NCI-H524 (cell line): ENCODE measurements around the gene PIGL.
"Not testable (repeated sequence)": the region's sequence is repeated elsewhere in the genome, so short reads cannot be mapped to it uniquely, and the experiment has no call there.

Experiments
- DNase-seq, 2 experiments: peaks; one replicate each; lab custom pipeline; 2025; lab: John Stamatoyannopoulos, UW

The PIGL gene

DNA sequence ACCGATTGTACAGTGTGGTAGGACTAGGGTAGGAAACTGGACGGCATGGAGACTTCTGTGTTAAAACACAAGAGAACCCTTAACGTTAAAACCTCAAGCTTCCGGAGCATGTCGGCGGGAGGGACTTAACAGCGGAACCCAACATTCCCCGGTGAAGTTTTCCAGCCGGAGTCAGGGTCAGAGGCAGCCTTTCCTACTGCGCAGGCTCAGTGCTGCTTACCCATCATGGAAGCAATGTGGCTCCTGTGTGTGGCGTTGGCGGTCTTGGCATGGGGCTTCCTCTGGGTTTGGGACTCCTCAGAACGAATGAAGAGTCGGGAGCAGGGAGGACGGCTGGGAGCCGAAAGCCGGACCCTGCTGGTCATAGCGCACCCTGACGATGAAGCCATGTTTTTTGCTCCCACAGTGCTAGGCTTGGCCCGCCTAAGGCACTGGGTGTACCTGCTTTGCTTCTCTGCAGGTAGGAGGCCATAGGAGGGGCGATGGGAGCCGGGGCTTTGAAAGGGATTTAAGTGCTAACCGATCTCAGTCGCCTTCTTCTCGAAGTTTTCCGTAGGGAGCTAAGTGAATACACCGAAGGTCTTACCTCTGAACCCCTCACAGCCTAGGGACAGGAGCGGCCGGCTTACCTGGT is at the start of gene PIGL:
TSS of gene PIGL (plus strand) at position 209 of the 634 bp plus-strand sequence. CDS start at position 226, 17 bp downstream.
- peak; percentile 91 to 96 for DNase-seq

DNA sequence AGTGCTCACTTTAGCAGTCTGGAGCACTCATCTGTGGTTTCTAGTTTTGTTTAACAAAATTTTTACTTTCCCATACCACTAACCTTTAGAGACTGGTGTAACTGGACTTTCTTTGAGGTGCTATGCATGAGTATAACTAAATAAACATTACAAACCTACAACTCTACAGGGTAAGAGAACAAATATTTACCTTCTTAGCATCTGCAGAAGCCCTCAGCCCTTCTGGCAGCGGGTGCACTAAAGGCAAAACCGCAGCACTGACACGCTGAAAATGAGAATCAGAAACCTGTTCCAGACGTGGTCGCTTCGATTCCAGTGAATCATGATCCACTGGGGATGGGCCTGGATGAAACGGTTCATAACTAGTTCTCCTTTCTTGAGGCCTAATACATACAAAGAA is 45.4 kb upstream of the PIGL start:
- DNase-seq = no peak

GRCh38 chr17:16178836-16179235 is 38.2 kb upstream of the PIGL start:
- no peak for DNase-seq

GRCh38 chr17:16181581-16181980 is 35.4 kb upstream of the PIGL start:
- DNase-seq = no peak

- no peak for DNase-seq
Observed at GRCh38 chr17:16187642-16188041, 29.4 kb upstream of the PIGL start.

- no peak for DNase-seq
Observed at GRCh38 chr17:16189791-16190348, 27.1 kb upstream of the PIGL start.

GRCh38 chr17:16190703-16191360 is 26.2 kb upstream of the PIGL start:
- no peak for DNase-seq

GRCh38 chr17:16191604-16192003 is 25.4 kb upstream of the PIGL start:
- no peak for DNase-seq

- DNase-seq = not testable (repeated sequence)
Observed at GRCh38 chr17:16194307-16194835, 22.6 kb upstream of the PIGL start.

DNA sequence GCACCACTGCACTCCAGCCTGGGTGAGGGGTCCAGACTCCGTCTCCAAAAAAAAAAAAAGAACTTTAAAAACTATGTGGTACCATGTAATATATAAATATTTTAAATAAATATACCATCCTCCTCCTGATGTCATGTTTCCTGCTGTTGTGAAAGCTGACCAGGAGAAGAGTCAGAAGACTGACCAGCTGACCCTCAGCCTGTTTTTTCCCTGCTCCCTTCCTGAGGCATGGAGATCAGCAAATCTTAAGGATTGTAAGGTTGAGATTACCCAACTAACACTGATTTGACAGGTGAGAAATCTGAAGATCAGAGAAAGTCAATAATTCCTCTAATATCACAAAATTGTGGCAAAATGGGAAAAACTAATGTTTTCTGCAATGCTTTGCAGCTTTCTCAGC is 19.7 kb upstream of the PIGL start:
- no peak for DNase-seq

DNA sequence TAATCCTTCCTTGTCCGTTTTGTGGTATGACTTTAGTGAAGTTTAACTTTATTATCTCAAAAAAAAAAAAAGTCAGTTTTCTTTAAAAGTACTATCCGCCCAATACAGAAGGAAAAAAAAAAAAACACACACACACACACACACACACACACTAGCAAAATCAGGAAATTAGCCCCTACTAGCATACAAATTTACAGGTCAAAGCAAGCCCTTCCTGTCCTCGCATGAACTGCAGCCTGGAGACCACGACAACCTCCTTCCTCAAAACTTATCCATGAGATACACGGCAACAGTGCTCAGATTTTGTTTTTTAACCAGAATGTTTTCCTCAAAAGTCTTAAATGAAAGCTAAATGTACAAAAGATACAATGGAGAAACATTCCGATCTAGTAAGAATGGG is 17.9 kb upstream of the PIGL start:
- no peak for DNase-seq

- DNase-seq = not testable (repeated sequence)
Observed at GRCh38 chr17:16201693-16202131, 15.3 kb upstream of the PIGL start.

DNA sequence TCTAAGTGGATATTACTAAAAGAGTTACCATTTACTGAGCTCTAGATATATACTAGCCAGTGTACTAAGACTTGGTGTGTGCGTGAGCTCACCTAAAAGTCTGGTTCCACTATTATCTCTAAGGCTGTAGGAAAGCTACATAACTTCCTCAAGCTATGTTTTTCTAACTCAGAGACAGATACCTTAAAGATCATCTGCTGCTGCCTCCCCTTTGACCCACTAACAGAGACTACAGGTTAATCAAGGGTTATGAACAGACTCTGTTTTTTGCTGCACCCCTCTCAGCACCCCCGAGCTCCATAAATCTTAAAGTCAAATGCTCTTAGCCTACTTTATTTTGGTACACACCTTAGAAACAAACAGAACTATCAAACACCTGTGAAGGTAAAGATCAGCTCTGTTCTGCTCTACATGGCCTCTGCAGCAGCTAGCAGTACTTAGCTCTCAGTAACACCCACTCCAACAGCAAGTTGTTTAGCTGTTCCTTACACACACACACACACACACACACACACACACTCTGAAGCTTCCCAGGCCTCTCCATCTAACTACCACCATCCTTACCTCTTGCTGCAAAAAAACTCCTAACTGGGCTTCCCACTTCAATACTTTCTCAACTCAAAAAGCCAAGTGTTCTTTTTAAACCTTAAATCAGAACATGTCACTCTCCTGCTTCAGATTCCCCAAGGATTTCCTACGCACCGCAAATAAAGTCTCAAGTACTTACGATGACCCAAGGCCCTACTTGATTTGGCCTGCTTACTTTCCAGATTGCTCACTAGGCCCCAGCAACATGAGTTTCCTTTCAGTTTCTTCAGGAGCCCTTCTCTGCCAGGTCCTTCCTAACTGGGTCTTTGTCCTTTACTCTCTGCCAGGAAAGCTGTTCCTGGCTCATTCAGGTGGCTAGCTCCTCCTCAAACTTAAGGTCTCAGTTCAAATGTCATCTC is 14.2 kb upstream of the PIGL start:
- not testable (repeated sequence) for DNase-seq

DNA sequence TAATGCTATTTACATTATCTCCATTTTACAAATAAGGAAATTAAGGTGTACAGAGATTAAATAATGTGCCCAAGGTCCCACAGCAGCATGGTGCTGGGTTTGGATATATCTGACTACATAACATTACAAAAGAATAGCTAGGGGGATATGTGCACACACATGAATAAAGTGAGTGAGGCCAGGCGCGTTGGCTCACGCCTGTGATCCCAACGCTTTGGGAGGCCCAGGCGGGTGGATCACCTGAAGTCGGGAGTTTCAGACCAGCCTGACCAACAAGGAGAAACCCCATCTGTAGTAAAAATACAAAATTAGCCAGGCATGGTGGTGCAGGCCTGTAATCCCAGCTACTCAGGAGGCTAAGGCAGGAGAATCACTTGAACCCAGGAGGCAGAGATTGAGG is 12.2 kb upstream of the PIGL start:
- DNase-seq = not testable (repeated sequence)

GRCh38 chr17:16211590-16211989 is 5.4 kb upstream of the PIGL start:
- DNase-seq = no peak

GRCh38 chr17:16212793-16213192 is 4.2 kb upstream of the PIGL start:
- no peak for DNase-seq

GRCh38 chr17:16214190-16215001 is 2.6 kb upstream of the PIGL start:
- peak in 1 of 2 experiments; percentile 64 for DNase-seq

DNA sequence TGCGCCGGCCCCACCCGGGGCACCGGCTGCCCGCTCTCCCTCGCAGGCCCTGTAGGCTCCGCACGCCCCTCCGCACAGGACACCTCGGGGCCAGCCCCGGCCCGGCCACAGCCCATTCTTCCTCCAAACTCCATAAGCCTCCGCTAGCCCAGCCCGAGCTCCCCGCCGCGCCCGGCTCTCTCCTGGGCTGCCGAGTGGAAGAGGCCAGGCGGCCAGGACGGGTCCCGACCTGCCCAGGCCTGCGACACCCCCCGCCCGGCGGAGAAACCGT is 2.1 kb upstream of the PIGL start:
- DNase-seq = peak; percentile 52 to 64

DNA sequence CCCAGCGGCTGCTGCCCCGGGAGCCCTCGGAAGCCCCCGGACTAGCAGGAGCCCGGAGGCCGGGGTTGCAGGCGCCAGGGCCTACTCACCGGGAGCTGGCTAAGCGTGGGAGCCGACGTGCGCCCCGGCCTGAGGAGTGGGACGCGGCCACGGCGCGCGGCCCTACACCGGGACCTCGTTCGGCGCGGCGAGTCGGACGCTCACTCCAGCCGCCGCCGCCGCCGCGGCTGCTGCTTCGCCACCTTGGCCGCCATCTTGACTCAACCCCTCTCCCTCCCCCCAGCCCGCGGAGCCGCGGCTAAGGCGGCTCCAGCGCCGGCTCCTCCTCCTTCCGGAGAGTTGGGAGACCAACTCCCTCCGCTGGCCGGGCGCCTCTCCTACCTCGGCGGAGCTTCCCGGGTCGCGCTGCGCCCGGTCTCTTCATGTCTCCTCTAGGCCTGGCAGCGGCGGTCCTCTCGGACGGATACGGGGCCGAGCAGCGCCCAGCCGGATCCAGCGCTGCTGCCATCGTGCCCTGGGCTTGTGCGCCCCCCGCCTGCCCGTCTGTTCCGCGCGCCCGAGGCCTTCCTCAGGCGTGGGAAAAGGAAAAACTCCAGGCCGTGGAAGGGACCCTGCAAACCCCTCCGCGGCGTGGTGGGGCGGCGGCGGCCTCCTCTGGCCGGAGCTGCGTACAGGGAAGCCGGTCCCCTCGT is 1.6 kb upstream of the PIGL start, which contains the start of gene NCOR1:
TSS of gene NCOR1 (minus strand) at position 262 of the 692 bp plus-strand sequence. CDS start 20,965 bp downstream, outside the sequence.
- DNase-seq = peak; percentile 88 to 95

DNA sequence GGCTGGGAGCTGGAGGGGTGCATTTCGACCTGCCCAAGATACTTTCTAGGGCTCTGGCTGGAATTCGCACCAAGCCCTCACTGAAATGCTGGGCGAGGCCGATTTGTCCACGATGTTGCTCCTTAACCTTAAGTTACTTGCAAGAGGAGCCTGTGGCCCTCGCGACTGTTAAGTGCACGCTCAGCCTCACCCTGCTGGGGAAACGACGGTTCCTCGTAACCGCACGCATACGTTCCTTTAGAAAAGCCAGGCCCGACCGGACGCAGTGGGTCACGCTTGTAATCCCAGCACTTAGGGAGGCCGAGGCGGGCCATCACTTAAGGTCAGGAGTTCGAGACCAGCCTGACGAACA is 1.1 kb upstream of the PIGL start:
- no peak for DNase-seq
